Cardiac fibroblast (primary cell): ENCODE results near the gene GBA2.

Experiments used
- DNase-seq, 2 donors: peaks; one replicate each; pipeline versions ENCODE4 v3.0.0 to v3.0.0-alpha.2; 2010; ENCODE audit warnings: low read depth in 2 of 2
- H3K4me3 ChIP-seq, 2 donors: replicated peaks in 1 of 2; 1 replicate in 1 of 2; 2 replicates in 1 of 2; pipeline ENCODE4 v1.5.1; 2011; ENCODE audit warnings: low read depth in 2 of 2, low read length in 2 of 2, mild to moderate bottlenecking in 2 of 2, moderate library complexity in 1 of 2
- TF ChIP-seq, protein P1 (sequence below): IDR thresholded peaks from one replicate; pipeline ENCODE4 v1.5.1; 2011; ENCODE audit warnings: low read depth, mild to moderate bottlenecking, low read length, inconsistent platforms

The GBA2 gene

DNA sequence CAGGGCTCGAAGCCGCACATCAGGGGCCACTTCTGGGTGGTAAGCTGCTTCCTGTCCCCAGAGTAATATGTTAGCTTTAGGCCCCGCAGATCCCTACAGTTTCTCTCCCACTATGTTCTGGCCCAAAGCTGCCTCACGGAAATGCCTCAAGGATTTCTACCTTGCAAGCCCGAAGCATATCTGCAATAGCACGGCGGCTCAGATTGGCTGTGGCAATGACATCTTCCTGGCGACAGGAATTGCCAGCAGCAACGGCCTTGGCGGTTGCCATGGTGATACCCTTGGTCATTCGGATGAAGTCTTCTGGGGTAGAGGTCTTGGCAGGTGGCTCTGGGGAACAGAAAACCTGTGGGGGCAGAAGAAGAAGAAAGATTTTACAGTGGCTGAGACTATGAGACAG lies 49.0 kb downstream of the GBA2 start:
- no peak for DNase-seq

DNA sequence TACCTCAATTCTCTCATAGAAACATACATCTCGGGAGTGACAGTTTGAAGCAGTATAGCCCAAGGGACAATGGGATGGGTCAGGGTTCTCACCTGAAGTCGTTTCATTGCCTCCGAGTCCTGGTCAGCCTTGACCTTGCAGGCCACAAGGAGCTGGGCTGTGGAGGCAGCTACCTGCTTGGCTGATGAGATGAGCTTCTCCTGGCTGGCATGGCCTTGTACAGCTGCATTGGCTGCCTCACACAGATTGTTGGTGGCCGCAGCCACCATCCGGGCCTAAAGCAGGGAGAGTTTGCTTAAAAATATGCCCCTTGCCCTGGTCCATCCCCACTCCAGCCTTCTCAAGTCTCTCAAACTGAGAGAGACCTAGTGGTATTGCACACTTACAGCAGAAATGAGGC lies 50.8 kb downstream of the GBA2 start:
- no peak for DNase-seq
- TF ChIP-seq, protein P1, sequence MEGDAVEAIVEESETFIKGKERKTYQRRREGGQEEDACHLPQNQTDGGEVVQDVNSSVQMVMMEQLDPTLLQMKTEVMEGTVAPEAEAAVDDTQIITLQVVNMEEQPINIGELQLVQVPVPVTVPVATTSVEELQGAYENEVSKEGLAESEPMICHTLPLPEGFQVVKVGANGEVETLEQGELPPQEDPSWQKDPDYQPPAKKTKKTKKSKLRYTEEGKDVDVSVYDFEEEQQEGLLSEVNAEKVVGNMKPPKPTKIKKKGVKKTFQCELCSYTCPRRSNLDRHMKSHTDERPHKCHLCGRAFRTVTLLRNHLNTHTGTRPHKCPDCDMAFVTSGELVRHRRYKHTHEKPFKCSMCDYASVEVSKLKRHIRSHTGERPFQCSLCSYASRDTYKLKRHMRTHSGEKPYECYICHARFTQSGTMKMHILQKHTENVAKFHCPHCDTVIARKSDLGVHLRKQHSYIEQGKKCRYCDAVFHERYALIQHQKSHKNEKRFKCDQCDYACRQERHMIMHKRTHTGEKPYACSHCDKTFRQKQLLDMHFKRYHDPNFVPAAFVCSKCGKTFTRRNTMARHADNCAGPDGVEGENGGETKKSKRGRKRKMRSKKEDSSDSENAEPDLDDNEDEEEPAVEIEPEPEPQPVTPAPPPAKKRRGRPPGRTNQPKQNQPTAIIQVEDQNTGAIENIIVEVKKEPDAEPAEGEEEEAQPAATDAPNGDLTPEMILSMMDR: no peak

More for the DNA sequence above, 49.0 kb downstream of the GBA2 start:
- TF ChIP-seq, protein P1: no peak
- no peak overlapping the region for H3K4me3 ChIP-seq

DNA sequence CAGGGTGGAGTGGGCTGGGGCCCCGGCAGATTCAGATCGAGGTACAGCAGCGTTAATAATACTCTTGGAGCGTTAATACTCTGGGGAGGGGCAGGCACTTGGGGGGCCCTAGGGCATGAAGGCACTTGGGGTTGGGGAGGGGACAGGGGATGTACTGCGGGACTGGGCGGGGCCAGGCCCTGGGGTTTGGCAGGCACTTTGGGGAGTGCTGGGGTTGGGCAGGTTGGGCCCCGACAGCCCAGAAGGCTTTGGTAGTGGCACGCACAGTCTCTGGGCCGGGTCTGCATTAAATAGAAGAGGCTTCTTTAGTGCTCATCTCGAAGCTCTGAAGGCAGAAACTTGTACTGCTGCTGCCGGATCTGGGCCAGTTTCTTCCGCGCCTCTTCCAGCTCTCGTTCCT lies 51.5 kb downstream of the GBA2 start:
- TF ChIP-seq, protein P1: no peak
- H3K4me3 ChIP-seq: no peak overlapping the region
- DNase-seq: no peak

More for the DNA sequence above, 50.8 kb downstream of the GBA2 start:
- H3K4me3 ChIP-seq: no peak overlapping the region

DNA sequence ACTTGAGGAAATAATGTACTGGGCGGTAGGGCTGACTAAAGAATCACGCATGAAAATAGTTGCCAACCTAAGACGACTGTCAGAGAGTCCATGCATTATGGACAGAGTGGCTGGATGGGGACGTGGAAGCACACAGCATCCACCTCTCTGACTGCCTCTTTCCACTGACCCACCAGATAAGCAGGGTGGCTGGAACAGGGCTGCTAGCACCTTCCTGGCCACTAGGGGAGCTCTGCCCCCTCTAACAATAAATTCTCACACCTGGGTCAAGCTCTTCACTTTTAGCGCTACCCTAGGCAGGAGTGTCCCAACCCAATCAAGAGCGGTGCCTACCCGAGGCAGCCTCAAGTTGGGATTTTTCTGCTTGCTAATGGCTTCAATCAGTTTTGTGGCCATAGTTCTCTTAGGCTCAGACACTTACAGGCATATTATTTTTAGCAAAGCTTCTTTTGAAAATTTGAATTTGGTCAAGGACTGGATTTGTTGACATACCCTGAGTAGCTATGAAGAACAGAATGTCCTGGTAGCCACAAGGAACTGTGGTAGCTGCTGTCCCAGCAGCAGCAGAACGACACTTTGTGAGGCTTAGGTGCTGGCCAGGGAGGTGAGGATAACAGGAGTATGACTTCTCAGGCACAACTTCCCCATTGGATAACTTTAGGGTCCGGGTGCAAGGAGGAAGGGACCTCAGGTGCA lies 52.4 kb downstream of the GBA2 start:
- TF ChIP-seq, protein P1: peak; percentile 91
- DNase-seq: peak; percentile 61 to 62
- no peak overlapping the region for H3K4me3 ChIP-seq

GRCh38 chr9:35695943-35696401 lies 53.1 kb downstream of the GBA2 start:
- peak in 1 of 2 donors; percentile 14 for DNase-seq
- no peak overlapping the region for H3K4me3 ChIP-seq
- TF ChIP-seq, protein P1: no peak

- DNase-seq: no peak
- TF ChIP-seq, protein P1: no peak
- no peak overlapping the region for H3K4me3 ChIP-seq
These were observed 57.2 kb downstream of the GBA2 start for GRCh38 chr9:35691757-35692301.

GRCh38 chr9:35691334-35691650 lies 57.7 kb downstream of the GBA2 start:
- TF ChIP-seq, protein P1: no peak
- H3K4me3 ChIP-seq: peak overlapping the region; percentile 73 to 77
- no peak for DNase-seq
